MM.1S (cell line): ENCODE results near the gene SMIM43.

Experiments
- CTCF ChIP-seq: fragments of 300-600 bp; sonication (generic); IDR thresholded peaks from 2 replicates; pipeline ENCODE4 v1.5.1; 2016; ENCODE audit warnings: antibody characterized with exemption, low read length, mixed read lengths
- EZH2 ChIP-seq: fragments of 300-600 bp; sonication (generic); optimal IDR thresholded peaks from 2 replicates; pipeline ENCODE3; 2017; ENCODE audit warnings: low read depth, mild to moderate bottlenecking, antibody characterized with exemption, low read length, mixed read lengths
- EZH2phosphoT487 ChIP-seq: fragments of 300-600 bp; sonication (generic); IDR thresholded peaks from 2 replicates; pipeline ENCODE4 v1.6.1; 2018; ENCODE audit warnings: antibody characterized with exemption, low read length

- TF ChIP-seq CTCF, result no peak
- no peak for TF ChIP-seq EZH2phosphoT487
- TF ChIP-seq EZH2, result no peak
These were observed 5.9 kb downstream of the SMIM43 start for GRCh38 chr4:121758925-121759568.
